AG10803 (cell line): ENCODE data around the gene CREBRF.

Experiments used
- DNase-seq: peaks from one replicate; pipeline ENCODE4 v3.0.0; 2010; ENCODE audit warnings: low read depth
- H3K4me3 ChIP-seq: 2 replicates; pipeline ENCODE4 v1.5.1; 2011; ENCODE audit warnings: mild to moderate bottlenecking, low read length, control low read depth
- TF ChIP-seq, protein P1 (sequence below): conservative IDR thresholded peaks from 2 replicates; pipeline ENCODE4 v1.5.1; 2011; ENCODE audit warnings: mild to moderate bottlenecking, low read length, control low read depth, inconsistent platforms

Gene CREBRF

GRCh38 chr5:173172166-173172565 is 116.0 kb downstream of the CREBRF start:
- TF ChIP-seq, protein P1, sequence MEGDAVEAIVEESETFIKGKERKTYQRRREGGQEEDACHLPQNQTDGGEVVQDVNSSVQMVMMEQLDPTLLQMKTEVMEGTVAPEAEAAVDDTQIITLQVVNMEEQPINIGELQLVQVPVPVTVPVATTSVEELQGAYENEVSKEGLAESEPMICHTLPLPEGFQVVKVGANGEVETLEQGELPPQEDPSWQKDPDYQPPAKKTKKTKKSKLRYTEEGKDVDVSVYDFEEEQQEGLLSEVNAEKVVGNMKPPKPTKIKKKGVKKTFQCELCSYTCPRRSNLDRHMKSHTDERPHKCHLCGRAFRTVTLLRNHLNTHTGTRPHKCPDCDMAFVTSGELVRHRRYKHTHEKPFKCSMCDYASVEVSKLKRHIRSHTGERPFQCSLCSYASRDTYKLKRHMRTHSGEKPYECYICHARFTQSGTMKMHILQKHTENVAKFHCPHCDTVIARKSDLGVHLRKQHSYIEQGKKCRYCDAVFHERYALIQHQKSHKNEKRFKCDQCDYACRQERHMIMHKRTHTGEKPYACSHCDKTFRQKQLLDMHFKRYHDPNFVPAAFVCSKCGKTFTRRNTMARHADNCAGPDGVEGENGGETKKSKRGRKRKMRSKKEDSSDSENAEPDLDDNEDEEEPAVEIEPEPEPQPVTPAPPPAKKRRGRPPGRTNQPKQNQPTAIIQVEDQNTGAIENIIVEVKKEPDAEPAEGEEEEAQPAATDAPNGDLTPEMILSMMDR: no peak
- no peak for DNase-seq
- no peak overlapping the region for H3K4me3 ChIP-seq

- H3K4me3 ChIP-seq: no peak overlapping the region
- TF ChIP-seq, protein P1: no peak
- DNase-seq: no peak
These were observed 119.4 kb downstream of the CREBRF start for GRCh38 chr5:173175523-173175922.

- DNase-seq: no peak
- H3K4me3 ChIP-seq: no peak overlapping the region
- TF ChIP-seq, protein P1: no peak
These were observed 122.3 kb downstream of the CREBRF start for GRCh38 chr5:173178369-173178910.

DNA sequence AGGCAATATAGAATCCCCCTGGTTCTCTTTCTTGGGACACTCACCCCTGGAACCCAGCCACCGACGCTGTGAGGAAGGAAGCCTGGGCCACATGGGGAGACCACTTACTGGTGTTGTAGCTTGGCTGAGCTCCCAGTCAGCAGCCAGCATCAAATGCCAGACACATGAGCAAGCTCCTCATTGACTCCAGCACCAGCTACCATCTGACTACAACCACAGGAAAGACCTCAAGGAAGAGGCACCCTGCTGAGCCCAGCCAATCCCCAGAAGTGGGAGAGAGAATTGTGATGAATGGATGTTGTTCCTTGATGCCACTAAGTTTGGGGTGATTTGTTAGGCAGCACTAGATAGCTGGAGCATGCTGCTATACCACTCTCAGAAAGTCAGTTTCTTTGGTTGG is 124.2 kb downstream of the CREBRF start:
- TF ChIP-seq, protein P1: no peak
- H3K4me3 ChIP-seq: no peak overlapping the region
- no peak for DNase-seq

DNA sequence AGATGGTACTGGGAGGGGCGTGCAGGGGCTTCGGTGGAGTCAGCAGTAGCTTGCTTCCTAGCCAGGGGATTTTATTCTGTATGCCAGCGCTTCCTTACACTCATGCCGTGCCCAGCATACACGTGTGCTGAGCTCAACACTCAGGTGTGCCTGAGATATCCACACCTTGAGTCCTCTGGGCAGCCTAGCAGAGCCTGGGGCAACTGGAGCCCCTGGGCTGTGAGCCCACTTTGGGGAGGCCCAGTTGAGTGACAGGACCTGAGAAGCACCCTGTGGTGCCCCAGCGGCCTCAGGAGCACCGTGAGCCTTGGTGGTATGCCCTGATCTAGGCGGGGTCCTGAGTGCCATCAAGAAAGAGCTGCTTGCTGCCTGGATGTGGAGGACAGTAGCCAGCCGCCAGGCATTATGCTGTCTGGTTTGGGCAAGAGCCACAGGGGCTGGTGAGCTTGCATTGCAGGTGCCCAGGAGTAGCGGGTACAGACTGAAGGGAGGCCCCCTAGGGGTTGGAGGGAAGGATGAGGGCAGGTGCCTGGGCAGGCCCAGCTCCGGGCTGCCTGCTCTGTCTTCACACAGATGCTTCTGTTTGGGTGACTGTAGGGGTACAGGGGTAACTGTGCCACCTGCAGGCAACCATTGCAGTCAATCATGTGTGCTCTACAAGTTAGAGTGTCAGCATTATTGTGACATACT is 131.0 kb downstream of the CREBRF start:
- DNase-seq: no peak
- no peak overlapping the region for H3K4me3 ChIP-seq
- TF ChIP-seq, protein P1: no peak

DNA sequence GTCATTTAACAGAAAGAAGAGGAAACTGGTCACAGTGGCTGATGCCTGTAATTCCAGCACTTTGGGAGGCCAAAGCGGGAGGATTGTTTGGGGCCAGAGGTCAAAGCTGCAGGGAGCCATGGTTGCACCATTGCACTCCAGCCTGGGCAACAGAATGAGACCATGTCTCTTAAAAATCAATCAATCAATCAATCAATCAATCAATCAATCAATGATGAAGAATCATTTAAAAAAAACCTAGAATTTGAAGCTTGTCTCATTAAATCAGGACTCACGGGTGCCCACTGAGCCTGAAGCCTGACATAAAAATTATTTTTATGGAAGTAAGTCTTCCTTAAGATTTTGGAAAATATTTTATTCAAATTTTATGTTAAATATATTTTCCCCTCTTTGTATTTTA is 132.1 kb downstream of the CREBRF start:
- TF ChIP-seq, protein P1: no peak
- H3K4me3 ChIP-seq: no peak overlapping the region
- DNase-seq: no peak
